ENCODE data around the gene FAM118B.

DNA sequence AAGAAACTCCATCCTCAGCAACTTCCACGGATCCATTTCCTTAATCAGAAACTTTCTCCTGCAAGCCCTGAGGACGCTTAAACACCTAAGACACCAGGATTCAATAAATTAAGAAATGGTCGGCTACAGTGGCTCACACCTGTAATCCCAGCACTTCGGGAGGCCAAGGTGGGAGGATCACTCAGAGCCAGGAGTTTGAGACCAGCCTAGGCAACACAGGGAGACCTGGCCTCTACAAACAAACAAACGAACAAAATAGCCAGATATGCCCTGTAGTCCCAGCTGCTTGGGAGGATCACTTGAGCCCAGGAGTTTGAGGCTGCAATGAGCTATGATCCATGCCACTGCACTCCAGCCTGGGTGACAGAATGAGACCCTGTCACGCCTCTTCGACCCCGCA is 46.8 kb upstream of the FAM118B start:
- TF ChIP-seq, protein P1, sequence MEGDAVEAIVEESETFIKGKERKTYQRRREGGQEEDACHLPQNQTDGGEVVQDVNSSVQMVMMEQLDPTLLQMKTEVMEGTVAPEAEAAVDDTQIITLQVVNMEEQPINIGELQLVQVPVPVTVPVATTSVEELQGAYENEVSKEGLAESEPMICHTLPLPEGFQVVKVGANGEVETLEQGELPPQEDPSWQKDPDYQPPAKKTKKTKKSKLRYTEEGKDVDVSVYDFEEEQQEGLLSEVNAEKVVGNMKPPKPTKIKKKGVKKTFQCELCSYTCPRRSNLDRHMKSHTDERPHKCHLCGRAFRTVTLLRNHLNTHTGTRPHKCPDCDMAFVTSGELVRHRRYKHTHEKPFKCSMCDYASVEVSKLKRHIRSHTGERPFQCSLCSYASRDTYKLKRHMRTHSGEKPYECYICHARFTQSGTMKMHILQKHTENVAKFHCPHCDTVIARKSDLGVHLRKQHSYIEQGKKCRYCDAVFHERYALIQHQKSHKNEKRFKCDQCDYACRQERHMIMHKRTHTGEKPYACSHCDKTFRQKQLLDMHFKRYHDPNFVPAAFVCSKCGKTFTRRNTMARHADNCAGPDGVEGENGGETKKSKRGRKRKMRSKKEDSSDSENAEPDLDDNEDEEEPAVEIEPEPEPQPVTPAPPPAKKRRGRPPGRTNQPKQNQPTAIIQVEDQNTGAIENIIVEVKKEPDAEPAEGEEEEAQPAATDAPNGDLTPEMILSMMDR (IDR thresholded peaks at IDR 0.05; ENCODE audit: insufficient read depth, low read length), result no peak
- TF ChIP-seq, protein P2, sequence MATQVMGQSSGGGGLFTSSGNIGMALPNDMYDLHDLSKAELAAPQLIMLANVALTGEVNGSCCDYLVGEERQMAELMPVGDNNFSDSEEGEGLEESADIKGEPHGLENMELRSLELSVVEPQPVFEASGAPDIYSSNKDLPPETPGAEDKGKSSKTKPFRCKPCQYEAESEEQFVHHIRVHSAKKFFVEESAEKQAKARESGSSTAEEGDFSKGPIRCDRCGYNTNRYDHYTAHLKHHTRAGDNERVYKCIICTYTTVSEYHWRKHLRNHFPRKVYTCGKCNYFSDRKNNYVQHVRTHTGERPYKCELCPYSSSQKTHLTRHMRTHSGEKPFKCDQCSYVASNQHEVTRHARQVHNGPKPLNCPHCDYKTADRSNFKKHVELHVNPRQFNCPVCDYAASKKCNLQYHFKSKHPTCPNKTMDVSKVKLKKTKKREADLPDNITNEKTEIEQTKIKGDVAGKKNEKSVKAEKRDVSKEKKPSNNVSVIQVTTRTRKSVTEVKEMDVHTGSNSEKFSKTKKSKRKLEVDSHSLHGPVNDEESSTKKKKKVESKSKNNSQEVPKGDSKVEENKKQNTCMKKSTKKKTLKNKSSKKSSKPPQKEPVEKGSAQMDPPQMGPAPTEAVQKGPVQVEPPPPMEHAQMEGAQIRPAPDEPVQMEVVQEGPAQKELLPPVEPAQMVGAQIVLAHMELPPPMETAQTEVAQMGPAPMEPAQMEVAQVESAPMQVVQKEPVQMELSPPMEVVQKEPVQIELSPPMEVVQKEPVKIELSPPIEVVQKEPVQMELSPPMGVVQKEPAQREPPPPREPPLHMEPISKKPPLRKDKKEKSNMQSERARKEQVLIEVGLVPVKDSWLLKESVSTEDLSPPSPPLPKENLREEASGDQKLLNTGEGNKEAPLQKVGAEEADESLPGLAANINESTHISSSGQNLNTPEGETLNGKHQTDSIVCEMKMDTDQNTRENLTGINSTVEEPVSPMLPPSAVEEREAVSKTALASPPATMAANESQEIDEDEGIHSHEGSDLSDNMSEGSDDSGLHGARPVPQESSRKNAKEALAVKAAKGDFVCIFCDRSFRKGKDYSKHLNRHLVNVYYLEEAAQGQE (IDR thresholded peaks at IDR 0.05; ENCODE audit: insufficient replicate concordance, low read depth), result no peak
